Tibial nerve (tissue), 3 donors: ENCODE data around the gene SNRPD1.

Source experiments
- POLR2A ChIP-seq, 2 donors: fragments of 450-650 bp; IDR thresholded peaks; one replicate each; pipeline ENCODE4 v1.6.1; 2017; ENCODE audit warnings: antibody characterized with exemption in 2 of 2, mild to moderate bottlenecking in 2 of 2, moderate library complexity in 2 of 2
- TF ChIP-seq, protein P1 (sequence below), 5 experiments: fragments of 200-600 bp in 3 of 5; fragments of 450-650 bp in 2 of 5; sonication (generic) in 3 of 5; IDR thresholded peaks; one replicate each; pipeline ENCODE4 v1.5.1; 2016 to 2019; ENCODE audit warnings: antibody characterized with exemption in 5 of 5, mild to moderate bottlenecking in 3 of 5, moderate library complexity in 2 of 5

DNA sequence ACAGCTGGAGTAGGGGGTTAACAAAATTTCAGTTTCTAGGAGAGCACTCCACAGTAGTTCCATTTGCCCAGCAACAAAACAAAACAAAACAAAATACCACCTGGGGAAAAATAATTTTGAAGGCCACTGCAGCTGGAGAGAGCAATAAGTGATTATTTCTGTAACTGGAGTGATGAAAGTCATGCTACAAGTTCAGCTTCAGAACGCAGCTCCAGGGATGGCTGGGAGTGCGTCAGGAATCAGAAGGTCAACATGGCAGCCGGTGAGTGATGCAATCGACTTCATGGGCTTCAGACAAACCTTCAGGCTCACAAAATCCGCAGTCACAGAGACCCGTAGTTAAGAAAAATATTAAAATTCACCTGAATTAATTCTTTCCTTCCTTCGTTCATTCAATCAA lies 51.5 kb downstream of the SNRPD1 start:
- no peak for TF ChIP-seq POLR2A (IDR thresholded peaks at IDR 0.05)
- TF ChIP-seq, protein P1, sequence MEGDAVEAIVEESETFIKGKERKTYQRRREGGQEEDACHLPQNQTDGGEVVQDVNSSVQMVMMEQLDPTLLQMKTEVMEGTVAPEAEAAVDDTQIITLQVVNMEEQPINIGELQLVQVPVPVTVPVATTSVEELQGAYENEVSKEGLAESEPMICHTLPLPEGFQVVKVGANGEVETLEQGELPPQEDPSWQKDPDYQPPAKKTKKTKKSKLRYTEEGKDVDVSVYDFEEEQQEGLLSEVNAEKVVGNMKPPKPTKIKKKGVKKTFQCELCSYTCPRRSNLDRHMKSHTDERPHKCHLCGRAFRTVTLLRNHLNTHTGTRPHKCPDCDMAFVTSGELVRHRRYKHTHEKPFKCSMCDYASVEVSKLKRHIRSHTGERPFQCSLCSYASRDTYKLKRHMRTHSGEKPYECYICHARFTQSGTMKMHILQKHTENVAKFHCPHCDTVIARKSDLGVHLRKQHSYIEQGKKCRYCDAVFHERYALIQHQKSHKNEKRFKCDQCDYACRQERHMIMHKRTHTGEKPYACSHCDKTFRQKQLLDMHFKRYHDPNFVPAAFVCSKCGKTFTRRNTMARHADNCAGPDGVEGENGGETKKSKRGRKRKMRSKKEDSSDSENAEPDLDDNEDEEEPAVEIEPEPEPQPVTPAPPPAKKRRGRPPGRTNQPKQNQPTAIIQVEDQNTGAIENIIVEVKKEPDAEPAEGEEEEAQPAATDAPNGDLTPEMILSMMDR (IDR thresholded peaks at IDR 0.05), result no peak
